Posterior vena cava (tissue), 2 donors: ENCODE data around the gene FLT1. TPM values are rescaled to one million over a fixed set of nuclear protein-coding genes. Genes with fewer than 3 reads are reported as not detected.

Experiments
- DNase-seq: peaks from one replicate; pipeline ENCODE4 v3.0.0-alpha.2; 2020; ENCODE audit warnings: low spot score
- intact Hi-C, 2 donors: fragments of 100-400 bp; cut with DNase I; formaldehyde crosslinking; loops; one replicate each; pipeline versions ENCODE4 v1.14.1 to v1.14.2; 2022 to 2023
- total RNA-seq, 2 donors: library from RNA; stranded (reverse); fragmentation: NEBNext Ultra II Directional; extraction: Animal tissue kit (Norgen Biotek cat#: 25700); gene quantifications; one replicate each; pipeline ENCODE4 v1.2.1, GENCODE V29; 2021
- donor health status: DM: yes; HTN: yes; CAD: no.
- donor health status: DM: yes; HTN: yes; CAD: no.

Gene FLT1
- total RNA-seq, 2 donors from 2014 or later, result 32.0 to 32.7 TPM

DNA sequence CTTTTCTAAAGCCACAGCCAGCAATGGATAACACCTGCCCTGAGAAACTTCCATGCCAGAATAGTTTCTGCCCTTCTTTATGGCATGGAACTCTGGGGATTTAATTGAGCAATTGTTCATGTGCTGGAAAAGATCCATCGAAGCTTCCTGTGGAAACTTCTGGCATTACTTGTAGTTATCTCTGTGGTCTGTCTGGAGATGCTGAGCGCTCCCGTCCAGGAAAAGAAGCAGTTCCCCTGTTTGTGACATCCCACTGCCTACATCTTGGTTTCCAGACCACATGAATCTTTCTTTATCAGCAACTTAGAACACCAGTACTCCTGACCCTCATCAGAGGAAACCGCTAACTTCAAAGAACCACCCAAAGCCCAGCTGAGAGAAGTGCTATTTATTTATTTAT is 24.6 kb downstream of the FLT1 start:
- no peak for DNase-seq
- intact Hi-C loops, result no loop called here

DNA sequence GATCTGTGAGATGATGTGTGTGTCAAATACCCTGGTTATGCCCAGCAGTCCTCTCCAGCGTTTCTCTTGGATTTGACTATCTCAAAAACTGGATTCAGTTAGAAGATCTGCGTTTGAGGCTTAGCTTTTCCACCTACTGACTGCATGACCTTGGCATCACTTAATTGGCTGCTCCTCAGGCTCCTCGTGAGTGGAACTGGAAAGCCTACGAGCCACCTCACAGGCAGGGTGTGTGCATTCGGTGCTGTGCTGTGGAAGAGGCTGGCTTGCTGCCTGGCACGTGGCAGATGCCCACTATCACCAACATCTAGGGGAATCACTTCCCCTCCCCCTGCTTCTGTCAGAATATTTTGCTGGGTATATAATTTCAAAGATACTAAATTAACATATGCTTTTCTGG is 25.6 kb downstream of the FLT1 start:
- DNase-seq, result no peak
- intact Hi-C loops, result no loop called here

DNA sequence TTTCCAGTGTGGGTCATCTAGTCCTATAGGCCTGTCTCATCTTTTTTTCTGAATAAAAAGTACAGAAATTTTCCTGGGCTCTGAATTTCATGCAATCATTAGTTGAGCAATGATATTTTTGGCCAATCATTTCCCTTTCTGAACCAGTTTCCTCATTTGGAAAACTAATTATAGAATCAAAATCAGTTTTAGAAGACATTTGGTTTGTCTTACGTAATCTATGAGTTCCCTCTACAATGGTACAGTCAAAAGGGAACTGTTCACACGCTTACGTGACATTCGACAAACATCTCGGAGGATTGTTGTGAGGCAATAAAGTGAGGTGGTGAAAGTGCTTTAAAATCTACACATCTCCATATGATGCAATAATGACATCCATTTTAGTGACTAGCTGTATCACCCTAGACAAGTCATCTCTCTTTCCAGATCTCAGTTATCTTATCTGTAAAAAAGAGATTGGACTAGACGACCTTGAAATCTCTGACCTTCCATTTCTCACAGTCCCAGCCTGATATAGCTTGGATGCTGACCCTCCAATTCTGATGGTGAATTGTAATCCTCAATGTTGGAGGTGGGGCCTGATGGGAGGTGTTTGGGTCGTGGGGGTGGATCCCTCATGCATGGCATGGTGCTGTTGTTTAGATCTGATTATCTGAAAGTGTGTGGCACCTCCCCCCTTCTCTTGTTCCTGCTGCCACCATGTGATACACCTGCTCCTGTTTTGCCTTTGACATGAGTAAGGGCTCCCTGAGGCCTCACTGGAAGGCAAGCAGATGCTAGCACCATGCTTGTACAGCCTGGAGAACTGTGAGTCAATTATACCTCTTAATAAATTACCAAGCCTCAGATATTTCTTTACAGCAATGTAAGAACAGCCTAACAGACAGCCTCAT is 26.7 kb downstream of the FLT1 start:
- no peak for DNase-seq
- intact Hi-C loops, result no loop called here

DNA sequence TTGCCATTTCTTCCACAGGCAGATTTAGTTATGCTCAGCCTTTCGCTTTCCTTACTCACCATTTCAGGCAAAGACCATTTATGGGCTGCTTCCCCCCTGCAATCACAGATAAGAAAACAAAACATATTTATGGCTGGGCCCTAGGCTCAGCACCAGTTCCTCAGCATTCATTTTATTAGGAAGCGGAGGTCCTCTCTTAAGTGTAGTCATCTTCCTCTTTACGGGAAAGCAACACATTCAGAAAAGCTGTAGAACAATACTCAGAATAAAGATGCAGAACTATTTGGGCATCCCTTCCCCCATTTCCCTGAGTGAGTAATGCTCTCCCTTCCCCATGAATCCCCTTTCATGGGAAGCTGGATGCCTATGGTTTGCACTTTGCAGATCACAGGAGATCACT is 27.9 kb downstream of the FLT1 start:
- intact Hi-C loops, result no loop called here
- no peak for DNase-seq

DNA sequence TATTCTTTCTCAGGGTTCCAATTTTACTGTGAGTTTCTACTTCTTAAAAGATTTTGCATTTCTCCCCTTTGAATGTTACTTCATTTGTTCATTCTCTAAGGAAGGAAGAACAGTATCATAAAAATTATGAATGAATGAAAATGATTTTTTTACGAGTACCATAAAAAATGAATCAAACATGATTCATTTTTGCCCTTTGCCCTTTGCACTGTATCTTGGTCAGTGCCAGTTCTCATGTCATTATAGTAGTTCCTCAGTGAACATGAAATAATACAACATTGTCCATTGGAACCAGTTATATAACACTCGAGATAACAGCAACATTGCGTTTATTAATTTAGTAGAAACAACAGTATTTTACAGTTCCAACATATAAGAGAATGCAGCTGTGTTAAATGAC is 28.8 kb downstream of the FLT1 start:
- no peak for DNase-seq
- intact Hi-C loops, result no loop called here

DNA sequence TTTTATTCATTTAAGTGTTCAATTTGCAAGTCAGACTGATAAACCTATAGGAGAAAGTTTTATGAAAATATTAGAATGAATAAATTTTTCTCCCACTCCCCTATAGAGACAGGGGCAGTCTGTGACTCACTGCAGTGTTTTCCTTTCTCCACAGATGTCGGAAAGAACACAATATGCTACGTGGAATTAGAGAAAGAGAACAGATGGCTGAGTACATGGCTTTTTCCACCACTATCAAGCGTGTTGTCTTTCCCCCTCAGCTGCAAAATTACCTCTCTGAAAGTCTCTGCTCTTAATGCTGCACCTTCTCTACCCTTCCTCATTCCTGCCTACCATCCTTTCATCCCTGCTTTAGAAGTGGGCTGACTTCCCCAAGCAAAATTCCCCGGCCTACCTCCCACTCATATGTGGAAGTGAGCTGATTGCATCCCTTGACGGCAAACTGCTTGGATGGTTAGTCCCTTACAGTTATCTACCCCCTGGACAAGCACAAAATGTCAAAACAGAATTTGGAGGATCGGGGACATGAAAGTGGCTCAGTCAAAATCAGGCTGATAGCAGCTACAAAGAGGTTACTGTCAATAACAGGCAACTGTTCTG is 30.0 kb downstream of the FLT1 start:
- DNase-seq, result no peak
- intact Hi-C loops, result no loop called here

DNA sequence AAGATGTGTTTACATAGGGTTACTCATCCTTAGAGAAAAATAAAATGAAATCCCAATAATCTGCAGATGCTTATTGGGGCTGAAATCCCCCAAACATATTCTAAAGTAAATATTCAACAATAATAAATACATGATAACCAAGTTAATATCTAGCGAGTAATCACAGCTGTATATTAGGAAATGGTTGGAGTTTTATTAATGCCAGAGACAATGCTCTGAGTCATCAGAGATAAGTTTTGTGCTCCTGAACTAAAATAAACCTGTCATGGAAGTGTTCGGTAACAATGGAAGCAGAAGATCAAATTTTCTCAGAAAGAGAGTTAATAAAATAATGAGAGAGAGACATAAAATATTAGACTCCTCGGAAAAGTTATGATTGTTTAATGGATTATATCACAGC is 31.4 kb downstream of the FLT1 start:
- intact Hi-C loops, result loop anchor here in 1 of 2 donors (2.0 kb wide), 1 partner anchor 37 kb away; no protein-coding TSS in a partner anchor
- no peak for DNase-seq

DNA sequence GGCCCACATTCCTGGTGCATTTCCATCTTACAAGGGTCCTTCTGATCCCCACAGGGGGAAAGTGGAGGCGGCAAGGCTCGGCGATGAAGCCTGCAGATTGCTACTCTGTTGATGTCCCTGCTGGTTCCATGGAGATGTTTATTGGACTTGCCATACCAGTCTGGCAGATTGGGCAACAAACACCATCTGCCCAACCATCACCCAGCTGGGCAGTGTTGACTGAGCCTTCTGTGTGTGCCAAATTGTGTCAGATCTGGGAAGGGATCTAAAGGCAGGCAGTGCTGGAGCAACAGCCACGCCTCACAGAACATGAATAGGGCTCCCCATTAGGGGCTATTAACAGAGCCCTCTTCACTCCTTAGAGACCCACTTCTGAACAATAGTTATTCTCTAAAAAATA is 35.0 kb downstream of the FLT1 start:
- intact Hi-C loops, result no loop called here
- no peak for DNase-seq

DNA sequence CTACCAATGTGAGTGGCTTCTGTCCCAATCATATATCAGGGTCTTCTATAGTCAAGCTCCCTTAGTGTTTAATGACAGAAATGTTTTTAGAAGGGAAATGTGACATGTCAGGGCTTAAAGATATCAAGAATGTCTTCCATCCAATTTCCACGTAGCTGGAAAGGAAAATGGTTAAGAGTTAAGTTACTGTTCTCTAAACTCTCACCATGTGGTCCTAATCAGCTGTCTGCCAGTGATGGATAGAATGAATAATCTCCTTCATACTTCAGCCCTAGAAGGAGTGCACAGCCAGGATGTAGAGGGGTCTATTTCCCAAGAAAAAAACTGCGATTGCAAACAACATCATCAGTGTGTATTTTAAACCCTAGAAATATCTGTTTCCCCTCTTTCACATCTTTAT is 36.3 kb downstream of the FLT1 start:
- no peak for DNase-seq
- intact Hi-C loops, result no loop called here

DNA sequence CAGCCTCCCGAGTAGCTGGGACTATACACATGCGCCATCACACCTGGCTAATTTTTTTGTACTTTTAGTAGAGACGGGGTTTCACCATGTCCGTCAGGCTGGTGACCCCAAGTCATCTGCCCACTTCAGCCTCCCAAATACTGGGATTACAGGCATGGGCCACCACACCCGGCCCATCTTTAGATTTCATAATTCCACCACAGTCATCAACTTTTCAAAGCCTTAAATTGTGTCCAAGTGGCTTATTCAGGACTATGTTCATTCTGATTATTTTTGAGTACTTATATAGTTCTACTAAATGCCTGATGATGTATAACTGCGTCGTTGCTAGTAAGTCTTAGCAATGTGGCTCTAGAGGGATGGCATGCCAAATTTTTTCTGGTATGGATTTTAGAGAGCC is 36.9 kb downstream of the FLT1 start:
- intact Hi-C loops, result no loop called here

DNA sequence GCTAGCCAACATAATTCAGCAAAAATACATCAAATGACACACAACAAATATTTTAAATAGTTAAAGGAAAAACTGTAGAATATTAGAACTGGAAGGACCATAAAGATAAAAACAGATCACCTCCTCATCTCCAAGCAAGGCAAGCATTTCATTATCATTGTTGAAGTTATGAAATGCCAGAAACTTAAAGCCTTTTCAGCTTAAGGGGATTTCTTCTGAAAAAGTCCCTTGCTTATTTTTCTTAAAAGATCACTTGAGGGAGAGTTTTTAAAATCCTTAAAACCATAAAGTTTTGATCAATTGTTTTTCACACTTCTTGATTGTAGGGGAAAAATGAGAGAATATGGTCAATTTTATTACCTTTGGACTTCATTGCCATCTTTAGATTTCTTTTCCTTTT is 37.4 kb downstream of the FLT1 start:
- no peak for DNase-seq
- intact Hi-C loops, result no loop called here

More for the DNA sequence above, 36.9 kb downstream of the FLT1 start:
- no peak for DNase-seq

DNA sequence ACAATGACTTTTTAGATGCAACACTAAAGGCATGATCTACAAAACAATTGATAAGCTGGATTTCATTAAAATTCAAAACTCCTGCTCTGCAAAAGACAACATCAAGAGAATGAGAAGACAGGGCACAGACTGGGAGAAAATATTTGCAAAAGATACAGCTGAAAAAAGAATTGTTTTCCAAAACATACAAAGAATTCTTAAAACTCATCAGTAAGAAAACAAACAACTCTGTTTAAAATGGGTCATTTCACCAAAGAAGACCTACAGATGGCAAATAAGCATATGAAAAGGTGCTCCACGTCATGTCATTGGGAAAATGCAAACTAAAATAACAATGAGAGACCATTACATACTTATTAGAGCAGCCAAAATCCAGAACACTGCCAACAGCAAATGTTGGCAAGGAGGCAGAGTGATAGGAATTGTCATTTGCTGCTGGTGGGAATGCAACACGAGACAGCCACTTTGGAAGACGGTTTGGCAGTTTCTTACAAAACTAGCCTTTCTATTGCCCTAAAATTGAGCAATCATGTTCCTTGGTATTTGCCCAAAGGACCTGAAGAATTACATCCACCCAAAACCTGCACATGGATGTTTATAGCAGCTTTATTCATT is 39.2 kb downstream of the FLT1 start:
- intact Hi-C loops, result no loop called here
- DNase-seq, result no peak

DNA sequence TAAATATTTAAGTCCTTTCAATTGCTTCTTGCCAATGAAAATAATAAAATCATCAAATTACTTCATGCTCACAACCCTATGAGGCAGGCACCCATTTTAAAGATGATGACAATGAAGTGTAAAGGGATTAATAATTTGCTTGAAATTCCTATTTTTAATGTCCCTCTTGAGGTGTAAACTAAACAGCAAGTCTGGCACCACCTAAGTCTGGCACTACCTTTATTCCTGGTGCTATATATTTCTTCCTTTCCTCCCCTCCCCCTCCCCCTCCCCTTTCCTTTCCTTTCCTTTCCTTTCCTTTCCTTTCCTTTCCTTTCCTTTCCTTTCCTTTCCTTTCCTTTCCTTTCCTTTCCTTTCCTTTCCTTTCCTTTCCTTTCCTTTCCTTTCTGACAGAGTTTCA is 42.2 kb downstream of the FLT1 start:
- intact Hi-C loops, result no loop called here
- no peak for DNase-seq

DNA sequence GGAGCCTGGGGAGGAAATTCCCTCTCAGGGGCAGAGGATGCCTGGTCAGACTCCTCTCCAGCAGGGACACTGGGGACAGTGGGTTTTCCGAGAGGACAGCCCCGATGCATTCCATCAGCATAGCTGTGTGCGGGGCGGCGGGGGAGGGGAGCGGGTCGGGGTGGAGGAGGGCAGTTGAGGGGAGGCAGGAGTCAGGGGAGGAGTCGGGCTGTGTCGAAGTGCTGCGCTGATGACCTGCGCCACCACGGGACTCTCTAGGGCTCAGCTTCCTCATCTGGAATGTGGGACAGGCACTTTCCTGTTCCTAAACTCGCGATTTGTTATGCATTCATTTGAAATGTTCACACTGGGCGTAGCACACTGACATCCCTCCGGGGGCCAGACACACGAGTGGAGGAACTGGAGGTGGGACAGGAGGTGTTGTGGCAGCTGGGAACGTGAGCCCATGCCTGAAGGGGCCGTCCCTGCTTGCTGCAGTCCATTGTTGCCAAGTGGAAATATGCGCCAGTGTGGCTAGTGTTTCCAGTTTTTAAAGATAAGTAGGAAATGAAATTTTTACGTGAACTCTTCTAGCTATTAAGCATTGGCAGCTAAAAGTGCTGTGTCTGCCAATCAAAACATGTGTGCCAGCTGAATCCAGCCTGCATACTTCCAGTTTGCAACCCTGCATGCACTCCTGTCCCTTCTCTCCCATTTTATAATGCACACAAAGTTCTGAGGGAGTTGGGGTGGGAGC is 43.3 kb downstream of the FLT1 start:
- intact Hi-C loops, result no loop called here
- no peak for DNase-seq

DNA sequence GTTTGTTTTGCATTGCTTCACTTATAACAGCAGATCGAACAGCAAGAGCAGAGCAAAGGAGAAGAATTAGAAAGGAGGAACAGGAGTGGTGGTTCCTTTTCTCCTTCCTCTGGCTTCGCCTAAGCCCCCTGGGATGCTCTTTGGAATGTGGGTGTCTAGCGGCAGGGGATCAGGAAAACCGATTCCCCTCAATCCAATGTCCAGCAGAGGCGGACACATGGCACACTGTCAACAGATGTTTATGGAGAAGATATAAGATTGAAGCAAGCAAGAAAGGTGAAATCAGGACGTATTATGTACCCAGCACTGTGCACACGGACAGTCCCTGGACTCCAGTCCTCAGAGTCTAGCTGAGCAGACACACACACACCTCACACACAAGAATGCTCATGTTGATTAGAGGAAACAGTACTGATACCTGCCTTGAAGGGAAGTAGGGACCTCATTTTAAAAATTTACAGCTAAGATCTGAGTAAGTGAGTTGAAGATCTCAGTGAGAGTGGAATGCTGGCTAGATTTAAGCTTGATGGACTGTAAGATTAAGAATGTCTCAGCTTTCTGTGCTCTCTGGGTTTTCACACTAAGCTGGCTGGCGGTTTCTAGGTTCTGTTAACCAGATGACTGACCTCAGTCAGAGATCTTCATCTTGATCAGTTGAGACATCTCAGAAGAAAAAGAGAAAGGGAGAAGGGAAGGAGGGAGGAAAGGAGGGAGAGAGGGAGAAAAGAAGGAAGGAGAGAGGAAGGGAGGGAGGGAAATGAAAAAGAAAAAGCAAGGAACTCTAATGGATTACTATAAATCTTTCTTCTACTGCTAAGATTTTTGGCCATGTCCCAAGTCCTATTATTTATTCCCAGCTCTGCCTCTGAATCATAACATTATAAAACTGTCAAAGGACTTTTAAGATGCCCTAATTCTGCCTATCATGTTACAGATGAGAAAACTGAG is 44.8 kb downstream of the FLT1 start:
- DNase-seq, result no peak
- intact Hi-C loops, result loop anchor here in 1 of 2 donors (5.0 kb wide), 1 partner anchor 1493 kb away; no protein-coding TSS in a partner anchor

DNA sequence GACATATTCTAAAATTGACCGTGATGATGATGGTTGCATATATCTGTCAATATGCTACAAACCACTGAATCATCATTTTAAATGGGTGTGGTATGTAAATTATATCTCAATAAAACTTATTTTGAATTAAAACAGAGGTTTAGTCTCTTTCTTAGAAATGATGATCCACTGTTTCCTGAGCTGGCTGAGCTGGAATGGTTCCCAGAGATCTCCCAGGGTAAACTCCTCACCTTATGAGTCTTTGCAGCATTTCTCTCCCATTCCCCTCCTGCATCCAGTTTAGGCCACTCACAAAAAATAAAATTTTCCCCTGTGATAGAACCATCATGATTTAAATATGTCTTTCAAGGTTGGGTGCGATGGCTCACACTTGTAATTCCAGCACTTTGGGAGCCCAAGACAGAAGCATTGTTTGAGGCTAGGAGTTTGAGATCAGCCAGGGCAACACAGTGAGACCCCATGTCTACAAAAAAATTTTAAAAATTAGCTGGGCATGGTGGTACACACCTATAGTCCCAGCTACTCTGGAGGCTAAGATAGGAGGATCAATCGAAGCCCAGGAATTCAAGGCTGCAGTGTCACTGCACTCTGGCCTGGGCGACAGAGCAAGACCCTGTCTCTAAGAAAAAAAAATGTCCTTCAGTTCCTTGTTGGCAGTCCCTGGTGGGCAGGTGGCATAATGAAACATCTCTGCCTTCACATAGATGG is 46.1 kb downstream of the FLT1 start:
- intact Hi-C loops, result loop anchor here in 1 of 2 donors (5.0 kb wide), 1 partner anchor 1492 kb away; no protein-coding TSS in a partner anchor
- no peak for DNase-seq

DNA sequence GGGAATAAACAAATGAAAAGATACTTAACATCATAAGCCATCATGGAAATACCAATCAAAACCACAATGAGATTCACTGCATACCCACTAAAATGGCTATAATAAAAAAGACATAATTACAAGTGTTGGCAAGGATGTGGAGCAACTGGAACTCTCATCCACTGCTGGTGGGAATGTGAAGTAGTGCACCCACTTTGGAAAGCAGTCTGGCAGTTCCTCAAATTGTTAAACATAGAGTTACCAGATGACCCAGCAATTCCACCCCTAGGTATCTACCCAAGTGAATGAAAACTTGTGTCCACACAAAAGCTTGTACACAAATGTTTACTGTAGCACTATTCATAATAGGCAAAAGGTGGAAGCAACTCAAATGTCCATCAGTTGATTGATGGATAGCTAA is 46.9 kb downstream of the FLT1 start:
- intact Hi-C loops, result loop anchor here in 1 of 2 donors (5.0 kb wide), 1 partner anchor 1491 kb away; no protein-coding TSS in a partner anchor
- no peak for DNase-seq

DNA sequence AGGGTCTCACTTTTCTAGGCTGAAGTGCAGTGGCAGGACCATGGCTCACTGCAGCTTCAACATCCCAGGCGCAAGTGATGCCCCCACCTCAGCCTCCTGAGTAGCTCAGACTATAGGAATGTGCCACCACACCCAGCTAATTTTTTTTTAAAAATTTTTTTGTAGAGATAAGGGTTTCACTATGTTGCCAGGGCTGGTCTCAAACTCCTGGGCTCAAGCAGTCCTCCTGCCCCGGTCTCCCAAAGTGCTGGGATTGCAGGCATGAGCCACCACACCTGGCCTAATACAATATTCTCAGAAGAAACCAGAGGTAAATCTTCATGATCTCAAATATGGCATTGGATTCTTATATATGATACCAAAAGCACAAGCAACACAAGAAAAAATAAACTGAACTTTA is 47.7 kb downstream of the FLT1 start:
- no peak for DNase-seq
- intact Hi-C loops, result loop anchor here in 1 of 2 donors (5.0 kb wide), 1 partner anchor 1490 kb away; no protein-coding TSS in a partner anchor
